ENCODE data around the gene CREBBP. TPM values are rescaled to one million over a fixed set of nuclear protein-coding genes. Genes with fewer than 3 reads are reported as not detected.

CREBBP gene
- total RNA-seq, 4 donors from 2014 or later, result 61.2 to 119 (median 77.4) TPM

DNA sequence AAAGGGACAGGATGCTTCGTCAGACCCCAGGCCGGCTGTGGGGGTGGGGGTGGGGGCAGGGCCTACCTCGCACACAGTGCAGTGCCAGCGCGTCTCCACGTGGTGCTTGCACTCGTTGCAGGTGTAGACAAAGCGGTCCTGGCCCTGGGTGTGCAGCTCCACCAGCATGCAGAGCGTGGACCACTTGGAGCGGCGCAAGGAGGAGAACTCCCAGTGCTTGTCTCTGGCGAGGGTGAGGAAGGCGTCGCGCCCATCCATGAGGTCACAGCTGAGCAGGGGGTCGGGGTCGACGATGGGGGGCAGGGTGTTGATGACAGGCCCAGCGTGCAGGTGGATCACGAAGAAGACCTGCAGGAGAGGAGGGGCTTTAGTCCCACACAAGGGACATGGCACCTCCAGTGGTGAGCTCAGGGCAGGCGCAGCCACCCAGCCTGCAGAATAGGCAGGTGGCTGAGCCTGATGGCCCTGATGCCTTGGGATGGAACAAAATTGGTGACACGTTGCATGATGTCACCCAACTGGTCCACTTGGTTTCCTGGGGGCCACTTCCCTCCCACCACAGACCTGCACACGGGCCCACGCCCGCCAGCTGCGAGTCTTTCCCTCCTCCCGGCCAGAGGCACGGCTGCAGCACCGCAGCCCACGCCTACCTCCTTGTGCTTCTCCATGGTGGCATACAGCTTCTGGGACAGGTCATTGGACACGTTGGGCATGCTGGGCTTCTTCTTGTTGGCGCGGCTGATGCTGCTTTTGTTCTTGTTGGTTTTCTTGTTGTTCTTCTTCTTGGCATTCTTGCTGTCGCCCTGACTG, 149.2 kb downstream of the CREBBP start:
- TF ChIP-seq, protein P1, sequence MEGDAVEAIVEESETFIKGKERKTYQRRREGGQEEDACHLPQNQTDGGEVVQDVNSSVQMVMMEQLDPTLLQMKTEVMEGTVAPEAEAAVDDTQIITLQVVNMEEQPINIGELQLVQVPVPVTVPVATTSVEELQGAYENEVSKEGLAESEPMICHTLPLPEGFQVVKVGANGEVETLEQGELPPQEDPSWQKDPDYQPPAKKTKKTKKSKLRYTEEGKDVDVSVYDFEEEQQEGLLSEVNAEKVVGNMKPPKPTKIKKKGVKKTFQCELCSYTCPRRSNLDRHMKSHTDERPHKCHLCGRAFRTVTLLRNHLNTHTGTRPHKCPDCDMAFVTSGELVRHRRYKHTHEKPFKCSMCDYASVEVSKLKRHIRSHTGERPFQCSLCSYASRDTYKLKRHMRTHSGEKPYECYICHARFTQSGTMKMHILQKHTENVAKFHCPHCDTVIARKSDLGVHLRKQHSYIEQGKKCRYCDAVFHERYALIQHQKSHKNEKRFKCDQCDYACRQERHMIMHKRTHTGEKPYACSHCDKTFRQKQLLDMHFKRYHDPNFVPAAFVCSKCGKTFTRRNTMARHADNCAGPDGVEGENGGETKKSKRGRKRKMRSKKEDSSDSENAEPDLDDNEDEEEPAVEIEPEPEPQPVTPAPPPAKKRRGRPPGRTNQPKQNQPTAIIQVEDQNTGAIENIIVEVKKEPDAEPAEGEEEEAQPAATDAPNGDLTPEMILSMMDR (IDR thresholded peaks at IDR 0.05; ENCODE audit: low read depth), result no peak

DNA sequence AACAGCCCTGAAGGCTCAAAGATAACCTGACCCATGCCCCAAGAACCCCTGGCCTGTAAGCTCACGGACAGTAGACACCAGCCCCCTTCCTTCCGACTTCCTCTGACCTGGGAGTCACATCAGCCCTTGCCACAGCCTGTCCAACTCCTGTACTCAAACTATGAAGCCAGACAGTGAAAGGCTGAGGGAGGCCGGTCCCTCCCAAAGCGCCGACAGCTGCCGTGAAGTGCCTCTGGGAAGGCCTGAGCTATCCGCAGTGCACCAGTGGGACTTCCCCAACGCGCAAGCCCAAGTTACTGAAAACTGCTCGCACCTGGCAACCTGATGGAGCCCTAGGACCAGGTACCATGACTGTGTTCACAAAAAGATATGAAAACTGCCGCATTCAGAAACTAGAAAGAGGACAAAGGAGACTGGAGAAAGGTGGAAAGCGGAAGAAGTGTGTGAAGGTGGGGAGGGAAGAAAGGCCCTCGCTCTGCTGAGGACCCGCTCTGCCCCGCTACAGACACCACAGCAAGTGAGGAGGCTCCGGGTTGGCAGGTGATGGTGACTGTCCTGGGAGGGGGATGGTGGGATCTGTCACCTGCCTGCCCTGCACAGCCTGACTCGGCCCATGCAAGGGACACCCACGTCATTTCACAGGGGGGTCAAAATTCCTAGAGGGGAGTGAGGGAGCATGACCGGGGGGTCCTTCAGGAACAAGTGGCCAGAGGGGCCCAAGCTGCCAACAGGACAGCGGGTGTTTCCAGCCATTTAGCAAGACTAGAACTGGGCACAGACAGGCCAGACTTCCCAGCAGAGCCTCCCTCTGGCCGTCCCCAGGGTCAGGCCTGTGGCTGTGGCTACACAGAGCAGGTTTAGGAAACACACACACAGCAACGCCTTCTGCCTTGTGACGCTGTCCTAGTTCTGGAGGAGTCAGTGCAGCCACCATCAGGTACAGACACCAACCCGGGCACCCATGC, 150.1 kb downstream of the CREBBP start:
- TF ChIP-seq, protein P1 (IDR thresholded peaks at IDR 0.05; ENCODE audit: low read depth), result no peak

DNA sequence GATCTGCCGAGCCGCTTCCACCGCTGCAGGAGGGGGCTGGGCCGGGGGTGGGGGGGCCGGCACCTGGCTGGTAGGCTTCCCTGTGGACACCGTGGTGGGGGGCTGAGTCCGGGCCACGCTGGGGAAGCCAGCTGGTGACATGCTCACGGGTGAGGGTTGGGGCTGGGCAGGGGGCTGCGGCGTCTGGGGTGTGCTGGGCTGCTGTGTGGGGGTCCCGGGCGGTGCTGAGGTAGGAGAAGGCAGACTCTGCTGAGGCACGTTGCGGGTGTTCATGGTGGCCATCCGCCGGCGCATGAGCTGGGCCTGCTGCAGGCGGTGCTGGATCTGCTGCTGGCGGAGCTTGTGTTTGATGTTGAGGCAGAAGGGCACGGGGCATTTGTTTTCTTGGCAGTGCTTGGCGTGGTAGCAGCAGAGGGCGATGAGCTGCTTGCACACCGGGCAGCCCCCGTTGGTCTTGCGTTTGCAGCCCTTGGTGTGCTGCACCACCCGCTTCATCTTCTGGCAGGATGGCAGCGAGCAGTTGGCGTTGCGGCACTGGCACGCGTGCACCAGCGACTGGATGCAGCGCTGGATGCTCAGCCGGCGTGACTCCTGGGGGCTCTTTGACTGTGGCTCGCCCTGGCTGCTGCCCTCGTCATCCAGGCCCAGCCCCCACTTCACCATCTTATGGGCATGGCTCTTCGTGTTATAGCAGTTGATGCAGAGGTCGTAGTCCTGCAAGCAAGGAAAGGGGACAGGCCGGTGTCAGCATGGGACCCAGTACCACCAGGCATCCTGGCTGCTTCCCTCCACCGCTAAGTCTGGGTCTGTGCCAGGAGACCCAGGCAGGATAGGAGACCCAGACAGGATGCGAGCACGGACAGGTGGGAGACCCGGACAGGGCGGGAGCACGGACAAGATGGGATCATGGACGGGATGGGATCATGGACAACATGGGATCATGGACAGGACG, 151.1 kb downstream of the CREBBP start:
- TF ChIP-seq, protein P1 (IDR thresholded peaks at IDR 0.05; ENCODE audit: low read depth), result no peak

DNA sequence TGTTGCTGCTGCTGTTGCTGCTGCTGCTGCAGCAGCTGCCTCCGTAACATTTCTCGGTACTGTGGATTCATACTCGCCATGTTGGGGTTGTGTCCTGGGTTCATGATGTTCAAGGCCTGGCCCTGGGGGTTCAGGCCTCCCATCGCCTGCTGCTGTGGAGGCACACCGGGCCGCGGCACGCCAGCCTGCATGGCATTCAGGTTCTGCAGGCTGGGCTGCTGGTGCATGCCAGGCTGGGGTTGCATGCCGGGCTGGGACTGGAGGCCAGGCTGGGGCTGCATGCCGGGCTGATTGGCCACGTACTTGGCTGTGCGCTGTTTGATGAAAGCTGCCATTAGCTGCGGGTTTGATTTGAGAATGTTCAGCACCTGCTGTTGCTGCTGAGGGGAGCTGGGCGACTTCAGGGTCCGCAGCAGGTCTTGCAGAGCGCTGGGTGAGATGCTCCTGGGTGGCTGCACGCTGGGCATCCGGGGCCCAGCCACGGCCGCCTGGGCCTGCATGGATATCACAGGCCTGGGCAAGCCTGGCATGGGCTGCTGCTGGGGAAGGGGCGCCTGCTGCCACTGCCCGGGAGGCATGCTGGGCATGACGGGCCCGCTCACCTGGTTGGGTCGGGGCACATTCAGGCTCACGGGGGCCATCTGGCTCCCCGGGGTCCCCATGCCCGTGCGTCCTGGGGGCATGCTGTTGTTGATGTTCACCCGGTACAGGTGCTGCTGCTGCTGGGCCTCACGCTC, 151.9 kb downstream of the CREBBP start:
- TF ChIP-seq, protein P1 (IDR thresholded peaks at IDR 0.05; ENCODE audit: low read depth), result no peak

DNA sequence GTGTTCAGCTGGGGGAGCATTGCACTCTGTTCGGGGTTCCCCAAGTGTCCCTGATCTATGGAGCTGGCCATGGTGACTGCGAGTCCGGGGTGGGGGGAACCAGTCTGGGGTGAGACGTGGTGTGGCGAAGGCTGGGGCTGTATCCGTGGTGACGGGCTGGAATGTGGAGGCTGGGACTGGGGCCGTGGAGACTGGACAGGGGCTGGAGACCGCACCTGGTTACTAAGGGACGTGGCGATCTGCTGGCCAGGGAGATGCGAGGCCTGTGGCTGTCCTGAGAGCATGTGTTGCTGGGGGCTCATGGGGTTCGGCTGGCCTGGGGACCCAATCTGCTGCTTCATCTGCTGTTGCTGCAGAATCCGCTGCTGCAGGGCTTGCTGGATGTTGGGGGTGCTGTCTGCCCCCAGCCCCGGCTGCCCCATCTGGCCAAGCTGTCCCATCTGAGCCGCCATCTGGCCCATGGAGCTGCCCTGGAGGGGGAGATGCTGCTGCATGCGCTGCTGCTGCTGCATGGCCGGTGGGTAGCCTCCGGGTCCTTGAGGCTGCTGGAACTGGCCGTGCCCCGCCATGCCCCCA, 152.6 kb downstream of the CREBBP start:
- TF ChIP-seq, protein P1 (IDR thresholded peaks at IDR 0.05; ENCODE audit: low read depth), result no peak

DNA sequence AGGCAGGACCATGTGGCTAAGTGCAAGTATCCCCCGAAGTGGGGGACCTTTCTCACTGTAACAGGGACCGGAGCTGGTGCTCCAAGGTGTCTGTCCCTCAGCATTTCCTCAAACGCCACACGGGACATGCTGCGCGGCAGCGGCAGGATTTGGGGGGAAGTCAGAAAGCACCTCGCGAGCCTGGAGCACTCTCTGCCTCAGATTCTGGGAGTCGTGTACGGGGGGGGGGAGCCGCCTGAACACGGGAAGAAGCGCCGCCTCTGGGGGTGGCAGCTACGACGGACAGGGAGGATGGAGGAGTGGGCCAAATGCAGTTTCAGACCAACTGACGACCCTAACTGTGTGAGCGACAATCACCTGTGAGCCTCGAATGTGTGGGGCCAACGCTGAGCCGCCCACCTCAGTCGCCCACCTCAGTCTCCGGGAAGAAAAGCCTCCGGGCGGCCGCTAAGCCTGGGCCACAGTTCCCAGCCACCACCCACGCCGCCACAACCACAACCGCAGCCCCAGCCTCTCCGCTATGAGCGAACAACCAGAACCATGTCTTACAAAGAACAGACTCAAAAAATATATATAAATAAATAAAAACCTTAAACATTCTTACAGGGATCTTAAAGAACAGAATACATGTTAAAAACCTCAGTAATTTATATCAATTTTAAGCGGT, 154.4 kb downstream of the CREBBP start:
- TF ChIP-seq, protein P1 (IDR thresholded peaks at IDR 0.05; ENCODE audit: low read depth), result no peak
